Astrocyte (in vitro differentiated cells and primary cell): Measurements from ENCODE around the gene MIAT. TPM values are rescaled to one million over a fixed set of nuclear protein-coding genes. Genes with fewer than 3 reads are reported as not detected.

Source experiments
- DNase-seq: peaks from one replicate; pipeline ENCODE4 v3.0.0-alpha.2; 2010; ENCODE audit warnings: low read depth
- FAIRE-seq: peaks from 2 replicates; lab custom pipeline; 2011; peaks lifted over from hg19 to GRCh38; lab: Jason Lieb, UNC
- H2AFZ ChIP-seq: 2 replicates; pipeline ENCODE4 v1.6.0; 2012; ENCODE audit warnings: low read depth, low read length, inconsistent platforms
- H3K27ac ChIP-seq: 2 replicates; pipeline ENCODE4 v1.5.1; 2011; ENCODE audit warnings: low read depth, low read length, inconsistent platforms
- H3K27me3 ChIP-seq: 2 replicates; pipeline ENCODE4 v1.6.0; 2011; ENCODE audit warnings: low read length, inconsistent platforms; ENCODE audit not compliant: insufficient read depth
- H3K36me3 ChIP-seq: 2 replicates; pipeline ENCODE4 v1.5.1; 2011; ENCODE audit warnings: low read length, inconsistent platforms; ENCODE audit not compliant: insufficient read depth
- H3K4me1 ChIP-seq: 2 replicates; pipeline ENCODE4 v1.5.1; 2011; ENCODE audit warnings: low read length, inconsistent platforms; ENCODE audit not compliant: insufficient read depth
- H3K4me2 ChIP-seq: 2 replicates; pipeline ENCODE4 v1.6.0; 2012; ENCODE audit warnings: low read length, inconsistent platforms
- H3K4me3 ChIP-seq: 2 replicates; pipeline ENCODE4 v1.5.1; 2011; ENCODE audit warnings: low read depth, mild to moderate bottlenecking, low read length, inconsistent platforms; ENCODE audit not compliant: insufficient read depth
- H3K79me2 ChIP-seq: 2 replicates; pipeline ENCODE4 v1.6.0; 2012; ENCODE audit warnings: mild to moderate bottlenecking, low read length, inconsistent platforms; ENCODE audit not compliant: insufficient read depth
- H3K9ac ChIP-seq: 2 replicates; pipeline ENCODE4 v1.6.0; 2012; ENCODE audit warnings: mild to moderate bottlenecking, low read length, inconsistent platforms
- H3K9me3 ChIP-seq: 2 replicates; pipeline ENCODE4 v1.5.1; 2012; ENCODE audit warnings: low read depth, mild to moderate bottlenecking, low read length, inconsistent platforms; ENCODE audit not compliant: insufficient read depth
- H4K20me1 ChIP-seq: 2 replicates; pipeline ENCODE4 v1.6.0; 2012; ENCODE audit warnings: low read length, inconsistent platforms; ENCODE audit not compliant: insufficient read depth
- H3K27ac Mint-ChIP-seq: one replicate; pipeline ENCODE4 v1.8.0; 2021; ENCODE audit warnings: mild to moderate bottlenecking, mixed read lengths; ENCODE audit not compliant: unreplicated experiment
- H3K27me3 Mint-ChIP-seq: one replicate; pipeline ENCODE4 v1.8.0; 2021; ENCODE audit warnings: low read depth, mixed read lengths; ENCODE audit not compliant: unreplicated experiment
- H3K36me3 Mint-ChIP-seq: one replicate; pipeline ENCODE4 v1.8.0; 2021; ENCODE audit warnings: low read depth, mixed read lengths; ENCODE audit not compliant: unreplicated experiment
- H3K4me1 Mint-ChIP-seq: one replicate; pipeline ENCODE4 v1.8.0; 2021; ENCODE audit warnings: low read depth, mixed read lengths; ENCODE audit not compliant: unreplicated experiment
- H3K4me3 Mint-ChIP-seq: one replicate; pipeline ENCODE4 v1.8.0; 2021; ENCODE audit warnings: mild to moderate bottlenecking, moderate library complexity, mixed read lengths; ENCODE audit not compliant: unreplicated experiment
- H3K9me3 Mint-ChIP-seq: one replicate; pipeline ENCODE4 v1.8.0; 2021; ENCODE audit warnings: mild to moderate bottlenecking, mixed read lengths; ENCODE audit not compliant: unreplicated experiment
- EZH2 ChIP-seq: IDR thresholded peaks from 2 replicates; pipeline ENCODE4 v1.6.1; 2012; ENCODE audit warnings: mild to moderate bottlenecking, low read length, inconsistent platforms; ENCODE audit not compliant: insufficient read depth
- total RNA-seq: library from RNA; stranded (reverse); gene quantifications from 2 replicates; pipeline ENCODE4 v1.2.1, GENCODE V29; 2021
- TF ChIP-seq, protein P1 (sequence below): IDR thresholded peaks from 2 replicates; pipeline ENCODE4 v1.5.1; 2011; ENCODE audit warnings: low read depth, mild to moderate bottlenecking, inconsistent platforms, low read length, moderate library complexity; ENCODE audit not compliant: insufficient read depth

MIAT gene
- total RNA-seq, 1 donor from 2014 or later = 22.8 TPM

DNA sequence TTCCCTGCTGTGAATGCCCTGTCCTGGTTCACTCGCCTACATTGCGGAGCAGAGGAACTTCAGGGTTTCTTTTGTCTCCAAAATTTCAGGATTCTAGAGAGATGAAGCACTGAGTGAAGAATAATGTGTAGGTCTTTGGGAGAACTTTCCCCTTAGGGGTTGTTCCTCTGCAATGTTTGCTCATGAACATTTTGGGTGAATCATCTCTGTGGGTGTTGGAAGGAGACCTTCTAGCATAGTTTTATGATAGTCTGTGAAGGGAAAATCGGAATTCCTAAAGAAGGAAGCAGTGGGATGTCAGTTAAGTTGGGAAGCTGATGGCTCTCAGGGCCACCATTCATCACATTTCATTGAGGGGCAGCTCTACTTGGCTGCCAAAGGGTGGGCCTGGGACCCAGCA lies 64.8 kb downstream of the MIAT start:
- H3K4me3 Mint-ChIP-seq = no peak overlapping the region
- Histone ChIP-seq H3K4me1 (peaks cover 26% of the 10 kb centered on the region), H3K79me2 (no peaks in the 10 kb centered on the region), H3K4me3 (no peak overlapping the region), H4K20me1 (no peaks in the 10 kb centered on the region), H3K4me2 (peak overlapping the region; percentile 50), H3K36me3 (no peaks in the 10 kb centered on the region), H3K27ac (no peak overlapping the region), H2AFZ (no peak overlapping the region), H3K27me3 (no peaks in the 10 kb centered on the region), H3K9ac (no peak overlapping the region), H3K9me3 (no peaks in the 10 kb centered on the region)
- FAIRE-seq (peak; percentile 86), DNase-seq (peak; percentile 72)
- no peaks in the 10 kb centered on the region for H3K27me3 Mint-ChIP-seq
- peaks cover 11% of the 10 kb centered on the region for H3K9me3 Mint-ChIP-seq
- H3K27ac Mint-ChIP-seq = peak overlapping the region; percentile 10
- peaks cover 23% of the 10 kb centered on the region for H3K36me3 Mint-ChIP-seq
- TF ChIP-seq, protein P1, sequence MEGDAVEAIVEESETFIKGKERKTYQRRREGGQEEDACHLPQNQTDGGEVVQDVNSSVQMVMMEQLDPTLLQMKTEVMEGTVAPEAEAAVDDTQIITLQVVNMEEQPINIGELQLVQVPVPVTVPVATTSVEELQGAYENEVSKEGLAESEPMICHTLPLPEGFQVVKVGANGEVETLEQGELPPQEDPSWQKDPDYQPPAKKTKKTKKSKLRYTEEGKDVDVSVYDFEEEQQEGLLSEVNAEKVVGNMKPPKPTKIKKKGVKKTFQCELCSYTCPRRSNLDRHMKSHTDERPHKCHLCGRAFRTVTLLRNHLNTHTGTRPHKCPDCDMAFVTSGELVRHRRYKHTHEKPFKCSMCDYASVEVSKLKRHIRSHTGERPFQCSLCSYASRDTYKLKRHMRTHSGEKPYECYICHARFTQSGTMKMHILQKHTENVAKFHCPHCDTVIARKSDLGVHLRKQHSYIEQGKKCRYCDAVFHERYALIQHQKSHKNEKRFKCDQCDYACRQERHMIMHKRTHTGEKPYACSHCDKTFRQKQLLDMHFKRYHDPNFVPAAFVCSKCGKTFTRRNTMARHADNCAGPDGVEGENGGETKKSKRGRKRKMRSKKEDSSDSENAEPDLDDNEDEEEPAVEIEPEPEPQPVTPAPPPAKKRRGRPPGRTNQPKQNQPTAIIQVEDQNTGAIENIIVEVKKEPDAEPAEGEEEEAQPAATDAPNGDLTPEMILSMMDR = no peak
- no peak for TF ChIP-seq EZH2
- H3K4me1 Mint-ChIP-seq = peaks cover 22% of the 10 kb centered on the region

DNA sequence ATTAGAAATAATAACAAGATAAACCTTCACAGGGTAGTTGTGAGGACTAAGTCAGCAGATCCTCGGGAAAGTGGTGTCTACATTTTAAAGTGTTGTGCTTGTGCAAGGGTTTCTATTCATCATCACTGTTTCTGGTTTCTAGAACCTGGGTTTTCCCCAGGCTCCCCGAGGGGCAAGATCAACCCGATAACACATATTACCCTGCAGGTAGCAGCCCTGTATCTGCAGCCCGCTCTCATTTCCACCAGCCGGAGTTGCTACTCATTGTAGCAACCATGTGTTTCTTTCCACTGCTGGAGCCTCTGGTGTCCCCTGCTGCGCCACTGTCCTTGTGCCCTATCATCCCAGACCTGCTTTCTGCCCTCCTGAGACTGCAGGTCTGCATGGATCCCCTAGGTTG lies 67.0 kb downstream of the MIAT start:
- Mint-ChIP-seq H3K4me1 (peaks cover 12% of the 10 kb centered on the region), H3K27me3 (no peaks in the 10 kb centered on the region), H3K36me3 (peaks cover 33% of the 10 kb centered on the region), H3K9me3 (peaks cover 17% of the 10 kb centered on the region), H3K27ac (no peak overlapping the region), H3K4me3 (no peak overlapping the region)
- FAIRE-seq (no peak), DNase-seq (no peak)
- H3K9ac ChIP-seq = no peak overlapping the region
- no peaks in the 10 kb centered on the region for H4K20me1 ChIP-seq
- H3K79me2 ChIP-seq = no peaks in the 10 kb centered on the region
- no peaks in the 10 kb centered on the region for H3K9me3 ChIP-seq
- TF ChIP-seq, protein P1 = no peak
- no peak for TF ChIP-seq EZH2
- H3K27me3 ChIP-seq = no peaks in the 10 kb centered on the region
- peaks cover 19% of the 10 kb centered on the region for H3K4me1 ChIP-seq
- no peak overlapping the region for H3K27ac ChIP-seq
- H3K4me3 ChIP-seq = no peak overlapping the region
- no peak overlapping the region for H2AFZ ChIP-seq
- H3K36me3 ChIP-seq = no peaks in the 10 kb centered on the region
- H3K4me2 ChIP-seq = no peak overlapping the region

- Mint-ChIP-seq H3K27ac (no peak overlapping the region), H3K9me3 (peaks cover 17% of the 10 kb centered on the region), H3K4me3 (no peak overlapping the region), H3K36me3 (peaks cover 31% of the 10 kb centered on the region), H3K4me1 (peaks cover 10% of the 10 kb centered on the region), H3K27me3 (no peaks in the 10 kb centered on the region)
- DNase-seq (no peak), FAIRE-seq (no peak)
- H3K9ac ChIP-seq = no peak overlapping the region
- H3K4me1 ChIP-seq = peaks cover 13% of the 10 kb centered on the region
- H4K20me1 ChIP-seq = no peaks in the 10 kb centered on the region
- H3K36me3 ChIP-seq = no peaks in the 10 kb centered on the region
- TF ChIP-seq, protein P1 = no peak
- TF ChIP-seq EZH2 = no peak
- H3K4me3 ChIP-seq = no peak overlapping the region
- no peaks in the 10 kb centered on the region for H3K27me3 ChIP-seq
- no peaks in the 10 kb centered on the region for H3K9me3 ChIP-seq
- H2AFZ ChIP-seq = no peak overlapping the region
- H3K27ac ChIP-seq = no peak overlapping the region
- H3K79me2 ChIP-seq = no peaks in the 10 kb centered on the region
- no peak overlapping the region for H3K4me2 ChIP-seq
These were observed 67.8 kb downstream of the MIAT start for GRCh38 chr22:26725012-26725676.
